ENCODE data around the gene STYXL1.
"Not testable (repeated sequence)": the region's sequence is repeated elsewhere in the genome, so short reads cannot be mapped to it uniquely, and the experiment has no call there.

STYXL1 gene

GRCh38 chr7:76065016-76065612, 17.3 kb upstream of the STYXL1 start:
- no peak for DNase-seq

GRCh38 chr7:76064208-76064970, 16.6 kb upstream of the STYXL1 start:
- DNase-seq: no peak

- no peak for DNase-seq
These were observed 15.7 kb upstream of the STYXL1 start for GRCh38 chr7:76063525-76063924.

- DNase-seq: no peak
These were observed 15.3 kb upstream of the STYXL1 start for GRCh38 chr7:76063114-76063513.

GRCh38 chr7:76062254-76062653, 14.5 kb upstream of the STYXL1 start:
- DNase-seq: no peak

GRCh38 chr7:76060842-76061241, 13.0 kb upstream of the STYXL1 start:
- DNase-seq: no peak

GRCh38 chr7:76058745-76059144, 10.9 kb upstream of the STYXL1 start:
- DNase-seq: not testable (repeated sequence)

- DNase-seq: no peak
These were observed 10.0 kb upstream of the STYXL1 start for GRCh38 chr7:76057813-76058145.

GRCh38 chr7:76057103-76057812, 9.5 kb upstream of the STYXL1 start:
- no peak for DNase-seq

GRCh38 chr7:76056241-76056640, 8.4 kb upstream of the STYXL1 start:
- DNase-seq: no peak

GRCh38 chr7:76054123-76055120, 6.6 kb upstream of the STYXL1 start:
- DNase-seq: no peak

- no peak for DNase-seq
These were observed 5.7 kb upstream of the STYXL1 start for GRCh38 chr7:76053461-76053860.

- DNase-seq: not testable (repeated sequence)
These were observed 4.9 kb upstream of the STYXL1 start for GRCh38 chr7:76052681-76053080.

GRCh38 chr7:76051840-76052239, 4.0 kb upstream of the STYXL1 start:
- no peak for DNase-seq

GRCh38 chr7:76050545-76050944, 2.7 kb upstream of the STYXL1 start:
- no peak for DNase-seq

- DNase-seq: no peak
These were observed 1.5 kb upstream of the STYXL1 start for GRCh38 chr7:76049295-76049694.

- peak; percentile 27 for DNase-seq
These were observed 828 bp upstream of the STYXL1 start for GRCh38 chr7:76048668-76048988.

GRCh38 chr7:76047305-76047810, 442 bp downstream of the STYXL1 start:
- no peak for DNase-seq

GRCh38 chr7:76044375-76044865, 3.4 kb downstream of the STYXL1 start:
- DNase-seq: no peak

- no peak for DNase-seq
These were observed 7.7 kb downstream of the STYXL1 start for GRCh38 chr7:76040126-76040525.

GRCh38 chr7:76037310-76037709, 10.5 kb downstream of the STYXL1 start:
- DNase-seq: no peak

GRCh38 chr7:76031964-76032363, 15.8 kb downstream of the STYXL1 start:
- no peak for DNase-seq

GRCh38 chr7:76029682-76030081, 18.1 kb downstream of the STYXL1 start:
- not testable (repeated sequence) for DNase-seq
